B cell (primary cell): ENCODE results near the gene DGKZ.

Experiments
- EZH2 ChIP-seq: IDR thresholded peaks from 2 replicates; pipeline ENCODE4 v1.6.1; 2012; ENCODE audit warnings: borderline replicate concordance, low read depth, mild to moderate bottlenecking, moderate library complexity, low read length; ENCODE audit not compliant: insufficient read depth, poor library complexity, severe bottlenecking
- TF ChIP-seq, protein P1 (sequence below): fragments of 200-600 bp; IDR thresholded peaks from one replicate; pipeline ENCODE4 v1.8.0; 2022; ENCODE audit warnings: antibody characterized with exemption, mild to moderate bottlenecking

DNA sequence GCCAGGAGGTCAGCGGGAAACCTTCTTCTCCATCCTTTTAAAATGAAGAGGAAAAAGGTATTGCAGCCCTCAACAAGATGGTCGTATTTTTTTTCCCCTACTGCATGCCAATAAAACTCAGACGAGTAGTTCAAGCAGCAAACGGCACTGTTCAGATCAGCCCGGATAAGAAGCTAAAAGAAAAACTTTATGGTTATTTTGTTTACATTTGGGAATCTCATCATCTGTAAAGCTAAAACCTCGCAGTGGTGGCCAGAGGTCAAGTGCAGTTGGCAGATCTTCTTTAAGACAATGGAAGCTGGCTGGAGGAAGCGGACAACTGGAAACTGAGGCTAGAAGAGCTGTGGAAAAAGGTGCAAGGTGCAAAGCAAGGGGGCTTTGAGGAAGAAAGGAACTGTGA is 75.3 kb downstream of the DGKZ start:
- TF ChIP-seq, protein P1, sequence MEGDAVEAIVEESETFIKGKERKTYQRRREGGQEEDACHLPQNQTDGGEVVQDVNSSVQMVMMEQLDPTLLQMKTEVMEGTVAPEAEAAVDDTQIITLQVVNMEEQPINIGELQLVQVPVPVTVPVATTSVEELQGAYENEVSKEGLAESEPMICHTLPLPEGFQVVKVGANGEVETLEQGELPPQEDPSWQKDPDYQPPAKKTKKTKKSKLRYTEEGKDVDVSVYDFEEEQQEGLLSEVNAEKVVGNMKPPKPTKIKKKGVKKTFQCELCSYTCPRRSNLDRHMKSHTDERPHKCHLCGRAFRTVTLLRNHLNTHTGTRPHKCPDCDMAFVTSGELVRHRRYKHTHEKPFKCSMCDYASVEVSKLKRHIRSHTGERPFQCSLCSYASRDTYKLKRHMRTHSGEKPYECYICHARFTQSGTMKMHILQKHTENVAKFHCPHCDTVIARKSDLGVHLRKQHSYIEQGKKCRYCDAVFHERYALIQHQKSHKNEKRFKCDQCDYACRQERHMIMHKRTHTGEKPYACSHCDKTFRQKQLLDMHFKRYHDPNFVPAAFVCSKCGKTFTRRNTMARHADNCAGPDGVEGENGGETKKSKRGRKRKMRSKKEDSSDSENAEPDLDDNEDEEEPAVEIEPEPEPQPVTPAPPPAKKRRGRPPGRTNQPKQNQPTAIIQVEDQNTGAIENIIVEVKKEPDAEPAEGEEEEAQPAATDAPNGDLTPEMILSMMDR = no peak
- no peak for TF ChIP-seq EZH2
